H1 (cell line): ENCODE results near the gene VOPP1. TPM values are rescaled to one million over a fixed set of nuclear protein-coding genes. Genes with fewer than 3 reads are reported as not detected.

ENCODE experiments used
- CTCF ChIA-PET: fragments of 300-600 bp; sonication (Branson Sonifier 250); formaldehyde crosslinking; loops from one replicate; lab custom pipeline; 2021; ENCODE audit not compliant: partially characterized antibody; lab: Charles Lee
- POLR2A ChIA-PET: fragments of 300-600 bp; sonication (Branson Sonifier 250); formaldehyde crosslinking; loops from one replicate; lab custom pipeline; 2021; ENCODE audit warnings: inconsistent platforms; ENCODE audit not compliant: partially characterized antibody; lab: Charles Lee
- DNase-seq, 2 experiments: peaks; one replicate each; pipeline versions ENCODE4 v3.0.0 to v3.0.0-alpha.2; 2010 to 2022; ENCODE audit warnings: low spot score in 2 of 2, low read depth in 1 of 2, mixed read lengths in 1 of 2
- FAIRE-seq: peaks from 2 replicates; lab custom pipeline; 2011; peaks lifted over from hg19 to GRCh38; lab: Jason Lieb, UNC
- H2AFZ ChIP-seq: 2 replicates; pipeline ENCODE4 v1.8.1; 2012; ENCODE audit warnings: low read length, inconsistent platforms
- H2AK5ac ChIP-seq: 2 replicates; pipeline ENCODE4 v1.6.1; 2013; ENCODE audit warnings: low read depth, low read length
- H2BK120ac ChIP-seq: replicated peaks from 2 replicates; pipeline ENCODE3; 2013; ENCODE audit warnings: low read depth, low read length, inconsistent platforms
- H2BK12ac ChIP-seq: 2 replicates; pipeline ENCODE4 v1.6.1; 2013; ENCODE audit warnings: low read depth, low read length
- H2BK15ac ChIP-seq: 2 replicates; pipeline ENCODE4 v1.6.1; 2013; ENCODE audit warnings: low read length
- H2BK20ac ChIP-seq: 2 replicates; pipeline ENCODE4 v1.6.1; 2013; ENCODE audit warnings: low read length
- H2BK5ac ChIP-seq: 2 replicates; pipeline ENCODE4 v1.6.1; 2013; ENCODE audit warnings: low read depth, low read length
- H3K14ac ChIP-seq: 2 replicates; pipeline ENCODE4 v1.6.1; 2013; ENCODE audit warnings: inconsistent platforms; ENCODE audit not compliant: insufficient read length
- H3K18ac ChIP-seq: 2 replicates; pipeline ENCODE4 v1.6.1; 2013; ENCODE audit warnings: low read length; ENCODE audit errors: extremely low read depth
- H3K23ac ChIP-seq: 2 replicates; pipeline ENCODE4 v1.6.1; 2013; ENCODE audit warnings: inconsistent platforms; ENCODE audit not compliant: insufficient read length
- H3K23me2 ChIP-seq: 2 replicates; pipeline ENCODE4 v1.6.1; 2013; ENCODE audit warnings: low read depth, low read length
- H3K27ac ChIP-seq: 2 replicates; pipeline ENCODE4 v1.6.1; 2011; ENCODE audit warnings: low read depth, low read length, inconsistent platforms
- H3K27me3 ChIP-seq, 4 experiments: replicated peaks in 1 of 4; 1 replicate in 1 of 4; 2 replicates in 3 of 4; pipeline versions ENCODE4 v1.6.1 to v1.8.1; 2011 to 2013; ENCODE audit warnings: low read length in 3 of 4, mild to moderate bottlenecking in 3 of 4, inconsistent platforms in 2 of 4, mixed read lengths in 2 of 4, moderate library complexity in 1 of 4; ENCODE audit not compliant: control insufficient read depth in 3 of 4, insufficient read depth in 3 of 4; ENCODE audit errors: extremely low read depth in 1 of 4
- H3K36me3 ChIP-seq, 4 experiments: 2 replicates each; pipeline versions ENCODE4 v1.6.1 to v1.8.1; 2011 to 2013; ENCODE audit warnings: mild to moderate bottlenecking in 4 of 4, low read length in 3 of 4, moderate library complexity in 2 of 4, control low read depth in 1 of 4, inconsistent platforms in 1 of 4; ENCODE audit not compliant: insufficient read depth in 4 of 4, control insufficient read depth in 2 of 4
- H3K4ac ChIP-seq: replicated peaks from 2 replicates; pipeline ENCODE3; 2013; ENCODE audit warnings: low read length, low read depth, mixed read lengths, inconsistent platforms; ENCODE audit not compliant: insufficient read length
- H3K4me1 ChIP-seq, 4 experiments: replicated peaks in 1 of 4; 1 replicate in 1 of 4; 2 replicates in 3 of 4; pipeline versions ENCODE4 v1.6.1 to v1.8.1; 2011 to 2013; ENCODE audit warnings: low read length in 3 of 4, inconsistent platforms in 2 of 4, mixed read lengths in 1 of 4; ENCODE audit not compliant: insufficient read depth in 4 of 4, control insufficient read depth in 3 of 4
- H3K4me2 ChIP-seq, 2 experiments: 2 replicates each; pipeline versions ENCODE4 v1.6.1 to v1.8.1; 2011 to 2013; ENCODE audit warnings: low read depth in 2 of 2, low read length in 2 of 2, control low read depth in 1 of 2, inconsistent platforms in 1 of 2, mild to moderate bottlenecking in 1 of 2; ENCODE audit not compliant: insufficient read depth in 1 of 2
- H3K4me3 ChIP-seq, 4 experiments: fragments of 200-600, 300-600 bp in 1 of 4; sonication (generic), shearing (Covaris generic), sonication (Bioruptor Twin) in 1 of 4; 2 replicates each; pipeline versions ENCODE4 v1.5.1 to v1.8.1; 2011 to 2016; ENCODE audit warnings: low read length in 4 of 4, low read depth in 3 of 4, control low read depth in 2 of 4, inconsistent platforms in 2 of 4, mild to moderate bottlenecking in 2 of 4, mixed read lengths in 1 of 4, moderate library complexity in 1 of 4; ENCODE audit not compliant: insufficient read depth in 2 of 4; ENCODE audit errors: extremely low read depth in 1 of 4
- H3K56ac ChIP-seq: replicated peaks from 2 replicates; pipeline ENCODE3; 2013; ENCODE audit warnings: low read depth, mild to moderate bottlenecking, mixed read lengths, low read length, inconsistent platforms; ENCODE audit not compliant: insufficient read length
- H3K79me1 ChIP-seq: 2 replicates; pipeline ENCODE4 v1.6.1; 2013; ENCODE audit warnings: low read depth, low read length, control low read depth
- H3K79me2 ChIP-seq, 2 experiments: 2 replicates each; pipeline versions ENCODE4 v1.6.1 to v1.8.1; 2012 to 2013; ENCODE audit warnings: low read length in 2 of 2, mild to moderate bottlenecking in 2 of 2, inconsistent platforms in 1 of 2; ENCODE audit not compliant: insufficient read depth in 2 of 2, control insufficient read depth in 1 of 2
- H3K9ac ChIP-seq, 4 experiments: replicated peaks in 1 of 4; 1 replicate in 1 of 4; 2 replicates in 3 of 4; pipeline versions ENCODE4 v1.6.1 to v1.8.1; 2011 to 2013; ENCODE audit warnings: low read depth in 3 of 4, low read length in 3 of 4, control low read depth in 2 of 4, mild to moderate bottlenecking in 2 of 4, moderate library complexity in 2 of 4, inconsistent platforms in 1 of 4; ENCODE audit errors: extremely low read depth in 1 of 4
- H3K9me3 ChIP-seq, 2 experiments: 2 replicates each; pipeline versions ENCODE4 v1.6.1 to v1.8.1; 2012 to 2013; ENCODE audit warnings: mild to moderate bottlenecking in 2 of 2, moderate library complexity in 2 of 2, control low read depth in 1 of 2, inconsistent platforms in 1 of 2, low read depth in 1 of 2, low read length in 1 of 2, mixed read lengths in 1 of 2; ENCODE audit not compliant: insufficient read depth in 2 of 2
- H4K20me1 ChIP-seq, 2 experiments: replicated peaks in 1 of 2; 2 replicates each; pipeline versions ENCODE3 to v1.8.1; 2011 to 2013; ENCODE audit warnings: inconsistent platforms in 2 of 2, low read length in 2 of 2, mild to moderate bottlenecking in 1 of 2; ENCODE audit not compliant: insufficient read depth in 2 of 2, control insufficient read depth in 1 of 2
- H4K5ac ChIP-seq: 2 replicates; pipeline ENCODE4 v1.6.1; 2013; ENCODE audit warnings: low read length, low read depth, mixed read lengths, inconsistent platforms; ENCODE audit not compliant: insufficient read length
- H4K8ac ChIP-seq: 2 replicates; pipeline ENCODE4 v1.8.0; 2013; ENCODE audit warnings: mild to moderate bottlenecking, moderate library complexity, low read length, inconsistent platforms; ENCODE audit not compliant: insufficient read depth; ENCODE audit errors: extremely low read depth
- H4K91ac ChIP-seq: replicated peaks from 2 replicates; pipeline ENCODE3; 2013; ENCODE audit warnings: low read length, mixed read lengths, inconsistent platforms; ENCODE audit not compliant: insufficient read length
- ATF2 ChIP-seq: IDR thresholded peaks from 2 replicates; pipeline ENCODE4 v1.6.1; 2012; ENCODE audit warnings: low read length, inconsistent platforms
- BACH1 ChIP-seq: IDR thresholded peaks from 2 replicates; pipeline ENCODE4 v1.6.1; 2012; ENCODE audit warnings: low read length, improper control_type of control experiment
- CTBP2 ChIP-seq: IDR thresholded peaks from 2 replicates; pipeline ENCODE4 v1.7.0; 2011; ENCODE audit warnings: borderline replicate concordance, mild to moderate bottlenecking, moderate library complexity, mixed read lengths, low read length; ENCODE audit not compliant: insufficient read depth, insufficient read length
- E2F6 ChIP-seq: IDR thresholded peaks from 2 replicates; pipeline ENCODE4 v1.6.1; 2012; ENCODE audit warnings: inconsistent platforms
- GTF2F1 ChIP-seq: IDR thresholded peaks from 2 replicates; pipeline ENCODE4 v1.6.1; 2012; ENCODE audit warnings: low read depth, low read length, improper control_type of control experiment, borderline replicate concordance
- JUN ChIP-seq: IDR thresholded peaks from 2 replicates; pipeline ENCODE4 v1.6.1; 2011; ENCODE audit warnings: low read depth, mild to moderate bottlenecking, improper control_type of control experiment, low read length
- KDM1A ChIP-seq: fragments of 200-600, 300-600 bp; sonication (generic); IDR thresholded peaks from 2 replicates; pipeline ENCODE4 v1.7.1; 2016; ENCODE audit warnings: mild to moderate bottlenecking, low read length, borderline replicate concordance
- NANOG ChIP-seq: IDR thresholded peaks from 2 replicates; pipeline ENCODE4 v1.6.1; 2011; ENCODE audit warnings: low read length, low read depth, mild to moderate bottlenecking, inconsistent platforms; ENCODE audit not compliant: insufficient read depth, poor library complexity, severe bottlenecking
- SP2 ChIP-seq: IDR thresholded peaks from 2 replicates; pipeline ENCODE4 v1.6.1; 2012; ENCODE audit warnings: mild to moderate bottlenecking, low read length, inconsistent platforms
- SUZ12 ChIP-seq: fragments of 200-600 bp; sonication (generic); IDR thresholded peaks from 2 replicates; pipeline ENCODE4 v1.6.1; 2012; ENCODE audit warnings: mild to moderate bottlenecking, inconsistent platforms, low read length, moderate library complexity, mixed read lengths
- USF2 ChIP-seq: IDR thresholded peaks from 2 replicates; pipeline ENCODE4 v1.6.1; 2011; ENCODE audit warnings: low read length, improper control_type of control experiment
- WGBS, 2 experiments: shearing (Covaris generic) in 1 of 2; methylation state at CpG; one replicate each; pipeline versions ENCODE4 v1.1.6 to v1.1.7; 2013 to 2015; ENCODE audit warnings: low lambda C conversion rate in 2 of 2, mixed read lengths in 2 of 2, inconsistent platforms in 1 of 2, low coverage in 1 of 2, missing lambda C conversion rate in 1 of 2; ENCODE audit not compliant: insufficient replicate concordance in 2 of 2, insufficient coverage in 1 of 2, insufficient read length in 1 of 2; ENCODE audit errors: extremely low coverage in 1 of 2, missing lambda C conversion rate in 1 of 2; 5-methylcytosine and 5-hydroxymethylcytosine counted together
- polyA plus RNA-seq, 7 experiments: library from polyadenylated mRNA; depleted of rRNA in 3 of 7; stranded (reverse) in 5 of 7; unstranded in 2 of 7; fragments of >200 nt in 5 of 7; fragments of 200-250 nt in 2 of 7; gene quantifications; 1 replicate in 5 of 7; 2 replicates in 1 of 7; 4 replicates in 1 of 7; pipeline versions ENCODE4 v1.2.1 to v1.2.3, GENCODE V29; 2011 to 2013; ENCODE audit warnings: missing spikeins in 2 of 7, mixed read lengths in 2 of 7
- total RNA-seq: library from RNA; stranded (reverse); fragmentation: NEBNext Ultra II Directional; extraction: Animal tissue kit (Norgen Biotek cat#: 25700); gene quantifications from 2 replicates; pipeline ENCODE4 v1.2.1, GENCODE V29; 2021

The VOPP1 gene
- total and polyA plus RNA-seq, 2 of the 8 experiments (the other 6 are each of a cell fraction or from before 2014, with no cell fraction given) = 44.7 to 83.0 TPM

- no peak overlapping the region for H4K5ac ChIP-seq
- no peak overlapping the region for H2BK12ac ChIP-seq
- no peaks in the 10 kb centered on the region for H3K79me1 ChIP-seq
- no peaks in the 10 kb centered on the region; a peak in 1 of 7 replicates for H3K4me1 ChIP-seq
- no peak overlapping the region for H3K27ac ChIP-seq
- no peak overlapping the region for H2BK5ac ChIP-seq
- no peak overlapping the region for H4K8ac ChIP-seq
- H3K18ac ChIP-seq = no peak overlapping the region
- no peak overlapping the region for H3K23ac ChIP-seq
- H3K9ac ChIP-seq = no peak overlapping the region
- H3K4me2 ChIP-seq = no peak overlapping the region
- H2BK120ac ChIP-seq = no peak overlapping the region
- H3K79me2 ChIP-seq = no peaks in the 10 kb centered on the region
- DNase-seq (no peak), FAIRE-seq (no peak)
- no peaks in the 10 kb centered on the region for H3K36me3 ChIP-seq
- H3K56ac ChIP-seq = no peak overlapping the region
- 86% methylated on average over 5 of the region's 5 CpGs; no CpG with 5 or more reads in 1 of the 2 experiments for WGBS, 2 experiments
- no peaks in the 10 kb centered on the region for H3K9me3 ChIP-seq
- H2AK5ac ChIP-seq = no peak overlapping the region
- ChIA-PET POLR2A (no interaction called here), CTCF (no interaction called here)
- H4K91ac ChIP-seq = no peak overlapping the region
- H3K23me2 ChIP-seq = peaks cover 2% of the 10 kb centered on the region; the same call in 1 of the 2 replicates
- no peak overlapping the region for H3K14ac ChIP-seq
- H3K27me3 ChIP-seq = no peaks in the 10 kb centered on the region; a peak in 1 of 7 replicates
- no peak overlapping the region for H2BK15ac ChIP-seq
- H3K4ac ChIP-seq = no peak overlapping the region
- no peak overlapping the region for H2BK20ac ChIP-seq
- H4K20me1 ChIP-seq = no peaks in the 10 kb centered on the region
- H3K4me3 ChIP-seq = no peak overlapping the region
- H2AFZ ChIP-seq = no peak overlapping the region
- TF ChIP-seq GTF2F1 (no peak), JUN (no peak), NANOG (no peak), E2F6 (no peak), ATF2 (no peak), SP2 (no peak), BACH1 (no peak), CTBP2 (no peak), SUZ12 (no peak), KDM1A (no peak), USF2 (no peak)
Measured at GRCh38 chr7:55441002-55441401, 131.3 kb downstream of the VOPP1 start.
